A549 treated with ZK216348 at 1 μM for 4 hours (cell line): Measurements from ENCODE around the gene BEX3. TPM values are rescaled to one million over a fixed set of nuclear protein-coding genes. Genes with fewer than 3 reads are reported as not detected.

Source experiments
- total RNA-seq: library from RNA; stranded (reverse); fragments of 200-300 nt; extraction: Qiagen RNA extraction; gene quantifications from 5 replicates; pipeline ENCODE4 v1.2.3, GENCODE V29; 2022; ENCODE audit warnings: low read depth

The BEX3 gene
- 215 to 287 TPM (median 258 TPM) in 5 replicates for total RNA-seq

DNA sequence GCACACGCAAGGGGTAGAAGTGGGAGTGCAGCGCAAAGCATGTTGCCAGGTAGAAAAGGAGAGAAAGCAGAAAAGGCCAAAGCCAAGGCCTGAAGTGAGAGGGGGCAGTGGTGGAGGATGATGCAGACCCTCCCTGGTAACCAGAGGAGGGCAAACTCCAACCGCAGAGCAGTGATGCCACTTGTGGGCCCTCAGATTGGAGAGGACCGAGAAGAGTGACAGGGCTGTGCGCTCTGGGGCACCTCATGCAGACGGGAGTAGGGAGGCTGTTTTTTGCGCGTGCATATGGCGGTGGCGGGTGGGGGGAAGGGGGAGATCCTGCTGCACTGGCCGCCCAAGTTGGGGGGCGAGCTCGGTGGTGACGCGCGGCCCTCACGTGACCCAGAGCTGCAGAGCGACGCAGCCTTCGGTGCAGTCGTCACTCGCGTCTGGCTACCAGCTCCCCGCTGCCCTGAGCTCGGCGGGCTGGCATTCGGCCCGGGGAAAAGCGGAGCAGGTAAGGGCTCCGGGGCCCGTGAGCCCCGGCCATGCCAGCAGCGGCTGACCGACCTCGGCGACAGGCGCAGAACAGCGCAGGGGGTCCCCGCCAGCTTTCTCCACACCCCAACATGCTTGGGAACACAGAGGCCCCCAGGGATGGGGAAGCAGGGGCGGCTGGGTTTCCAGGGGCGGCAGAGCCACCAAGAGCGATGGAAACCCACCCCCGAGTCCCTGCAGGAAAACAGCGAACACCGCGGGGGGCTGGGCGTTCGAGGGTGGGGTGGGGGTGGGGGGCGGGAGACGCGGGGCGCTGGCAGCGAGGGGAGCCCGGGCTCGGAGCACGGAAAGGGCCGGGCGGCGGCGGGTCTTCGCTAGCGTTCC, at the start of gene BEX3:
BEX3 (plus strand) TSS at position 421 of the 861 bp plus-strand sequence. CDS start 984 bp downstream, outside the sequence.

DNA sequence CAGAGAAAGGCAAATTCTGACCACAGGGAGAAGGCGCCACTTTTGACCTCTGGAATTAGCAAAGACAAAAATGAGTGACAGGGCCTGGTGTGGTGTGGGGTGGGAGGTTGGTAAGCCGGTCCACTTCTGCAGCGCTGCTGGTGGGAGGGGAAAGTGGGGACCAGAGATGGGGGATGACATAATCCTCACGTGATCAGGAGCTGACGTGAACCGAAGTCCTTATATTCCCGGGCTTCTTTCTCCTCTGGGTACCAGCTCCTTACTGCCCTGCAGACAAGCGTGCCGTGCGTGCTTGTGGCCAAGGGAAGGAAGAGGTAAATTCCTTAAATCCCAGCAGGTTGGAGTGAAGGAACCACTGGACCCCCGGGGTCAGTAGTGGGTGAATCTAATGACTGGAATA, 46.3 kb upstream of the BEX3 start, which contains the start of gene TCEAL7:
TCEAL7 (plus strand) TSS at position 249 of the 400 bp plus-strand sequence. CDS start 1,165 bp downstream, outside the sequence.

DNA sequence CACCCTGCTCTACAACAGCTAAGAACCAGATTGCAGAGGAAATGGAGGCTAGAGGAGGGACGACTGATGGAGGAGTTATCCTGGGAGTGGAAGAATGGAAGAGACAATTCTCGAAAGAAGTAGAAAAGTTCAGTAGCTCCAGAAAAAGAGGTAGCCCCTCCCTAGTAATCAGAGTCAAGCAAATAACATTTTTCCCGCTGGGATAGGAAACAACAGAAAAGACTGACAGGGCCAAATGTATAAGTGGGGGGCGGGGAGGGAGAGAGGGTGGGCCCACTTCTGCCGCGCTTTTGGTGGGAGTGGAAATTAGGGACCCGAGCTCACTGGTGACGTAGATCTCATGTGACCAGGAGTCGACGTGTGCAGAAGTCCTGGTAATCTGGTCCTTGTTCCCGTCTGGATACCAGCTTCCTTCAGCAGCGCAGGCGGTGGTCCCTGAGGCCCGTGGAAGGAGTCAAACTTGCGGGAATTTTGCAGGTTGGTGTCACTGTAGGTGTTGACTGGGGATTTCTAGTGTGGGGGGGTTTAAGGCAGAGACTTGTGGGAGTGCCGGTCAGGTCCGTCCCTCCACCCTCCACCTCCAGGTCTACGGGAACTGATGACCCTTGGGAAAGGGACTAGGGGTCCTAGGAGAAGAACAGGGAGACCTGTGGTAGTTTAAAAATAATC, 20.1 kb upstream of the BEX3 start, which contains the start of gene TCEAL9:
TCEAL9 (plus strand) TSS at position 377 of the 669 bp plus-strand sequence. CDS start 1,179 bp downstream, outside the sequence.

Other genes starting within 250 kb of the BEX3 start
- gene BEX4, start 161.4 kb upstream of the BEX3 start, total RNA-seq: 1.4 to 2.7 TPM (median 2.0 TPM) in 5 replicates
- gene TCEAL8, start 121.4 kb upstream of the BEX3 start, total RNA-seq: 19.7 to 66.3 TPM (median 29.4 TPM) in 5 replicates
- gene TCEAL5, start 99.8 kb upstream of the BEX3 start, total RNA-seq: not detected in 5 replicates
- 6.3 to 14.1 TPM (median 8.3 TPM) in 5 replicates for gene BEX2, start 65.5 kb upstream of the BEX3 start, total RNA-seq
- not detected in 5 replicates for gene TCEAL7, start 46.3 kb upstream of the BEX3 start, total RNA-seq
- 86.8 to 241 TPM (median 103 TPM) in 5 replicates for gene TCEAL9, start 20.0 kb upstream of the BEX3 start, total RNA-seq
- gene RAB40A, start 143.0 kb downstream of the BEX3 start, total RNA-seq: not detected in 5 replicates
- 111 to 197 TPM (median 124 TPM) in 5 replicates for gene TCEAL4, start 209.0 kb downstream of the BEX3 start, total RNA-seq
- 18.6 to 26.2 TPM (median 19.2 TPM) in 5 replicates for gene TCEAL3, start 231.4 kb downstream of the BEX3 start, total RNA-seq